Measurements from ENCODE around the gene IL17F. TPM values are rescaled to one million over a fixed set of nuclear protein-coding genes. Genes with fewer than 3 reads are reported as not detected.

The IL17F gene
- total RNA-seq, result not detected
- polyA plus RNA-seq, result not detected
- long read RNA-seq, donor 1, result 0 reads
- long read RNA-seq, donor 2, result 0 reads
- long read RNA-seq, donor 3, result 0 reads

GRCh38 chr6:52244400-52244799 lies at the start of gene IL17F:
Gene IL17F (minus strand): TSS chr6:52244500. CDS start chr6:52244429, 71 bp downstream.
- intact Hi-C loops (cut with DNase I), result no loop called here

GRCh38 chr6:52293067-52293466 lies 48.8 kb upstream of the IL17F start:
- H3K4me1 ChIP-seq (ENCODE audit: insufficient read depth), result no peaks in the 10 kb centered on the region
- no peak overlapping the region for H3K4me3 ChIP-seq
- H3K9me3 ChIP-seq, result no peaks in the 10 kb centered on the region
- no peak overlapping the region for H3K27ac ChIP-seq
- TF ChIP-seq EP300 (IDR thresholded peaks at IDR 0.05), result no peak
- TF ChIP-seq CTCF (IDR thresholded peaks at IDR 0.05), result no peak
- TF ChIP-seq POLR2A (IDR thresholded peaks at IDR 0.05), result no peak
- H3K36me3 ChIP-seq, result no peaks in the 10 kb centered on the region
- H3K27me3 ChIP-seq, result no peaks in the 10 kb centered on the region
- DNase-seq, result no peak
- intact Hi-C loops (cut with DNase I), result no loop called here

More at GRCh38 chr6:52244400-52244799, at the start of gene IL17F:
- DNase-seq, result no peak
- Histone ChIP-seq H3K9me3 (no peaks in the 10 kb centered on the region), H3K27me3 (no peaks in the 10 kb centered on the region), H3K4me3 (no peak within 1 kb of the TSS), H3K4me1 (ENCODE audit: insufficient read depth) (no peaks in the 10 kb centered on the region), H3K36me3 (no peaks in the 10 kb centered on the region), H3K27ac (no peak within 1 kb of the TSS)
- TF ChIP-seq CTCF (IDR thresholded peaks at IDR 0.05) (no peak), EP300 (IDR thresholded peaks at IDR 0.05) (no peak), POLR2A (IDR thresholded peaks at IDR 0.05) (no peak)
- WGBS, 3 donors, result 85 to 90% (median 87%) methylated on average over 5 of the region's 5 CpGs

- TF ChIP-seq EP300 (IDR thresholded peaks at IDR 0.05) (no peak), CTCF (IDR thresholded peaks at IDR 0.05) (no peak), POLR2A (IDR thresholded peaks at IDR 0.05) (no peak)
- 85 to 95% (median 89%) methylated on average over 2 of the region's 2 CpGs for WGBS, 3 donors
- intact Hi-C loops (cut with DNase I), result loop anchor here (5.0 to 10.0 kb wide), 5 partner anchors 106 to 373 kb away; no protein-coding TSS in a partner anchor
Observed at GRCh38 chr6:52288841-52289240, 44.5 kb upstream of the IL17F start.

GRCh38 chr6:52288216-52288615 lies 43.9 kb upstream of the IL17F start:
- 87 to 90% (median 87%) methylated on average over 7 of the region's 7 CpGs for WGBS, 3 donors
- intact Hi-C loops (cut with DNase I), result loop anchor here (5.0 to 10.0 kb wide), 5 partner anchors 107 to 374 kb away; no protein-coding TSS in a partner anchor
- no peak for TF ChIP-seq EP300 (IDR thresholded peaks at IDR 0.05)
- TF ChIP-seq POLR2A (IDR thresholded peaks at IDR 0.05), result no peak
- TF ChIP-seq CTCF (IDR thresholded peaks at IDR 0.05), result no peak

More at GRCh38 chr6:52288841-52289240, 44.5 kb upstream of the IL17F start:
- Histone ChIP-seq H3K36me3 (no peaks in the 10 kb centered on the region), H3K4me3 (no peak overlapping the region), H3K27ac (no peak overlapping the region), H3K9me3 (no peaks in the 10 kb centered on the region), H3K4me1 (ENCODE audit: insufficient read depth) (no peaks in the 10 kb centered on the region), H3K27me3 (no peaks in the 10 kb centered on the region)
- DNase-seq, result no peak

More at GRCh38 chr6:52288216-52288615, 43.9 kb upstream of the IL17F start:
- DNase-seq, result no peak
- Histone ChIP-seq H3K4me1 (ENCODE audit: insufficient read depth) (no peaks in the 10 kb centered on the region), H3K9me3 (no peaks in the 10 kb centered on the region), H3K36me3 (no peaks in the 10 kb centered on the region), H3K27me3 (no peaks in the 10 kb centered on the region), H3K27ac (no peak overlapping the region), H3K4me3 (no peak overlapping the region)

Data from ovary (tissue), 10 donors.